ENCODE data around the gene HERPUD1.
"Not testable (repeated sequence)": the region's sequence is repeated elsewhere in the genome, so short reads cannot be mapped to it uniquely, and the experiment has no call there.

The HERPUD1 gene

GRCh38 chr16:56983211-56983751, 51.3 kb downstream of the HERPUD1 start:
- DNase-seq, result no peak

- DNase-seq, result no peak
These were observed 52.7 kb downstream of the HERPUD1 start for GRCh38 chr16:56984639-56985038.

GRCh38 chr16:56985288-56985961, 53.5 kb downstream of the HERPUD1 start:
- DNase-seq, result no peak

GRCh38 chr16:56985962-56986360, 54.0 kb downstream of the HERPUD1 start:
- DNase-seq, result no peak

- DNase-seq, result no peak
These were observed 54.4 kb downstream of the HERPUD1 start for GRCh38 chr16:56986361-56986760.

GRCh38 chr16:56986908-56987307, 55.0 kb downstream of the HERPUD1 start:
- not testable (repeated sequence) for DNase-seq

GRCh38 chr16:56987692-56988091, 55.8 kb downstream of the HERPUD1 start:
- DNase-seq, result no peak

GRCh38 chr16:56988161-56988947, 56.4 kb downstream of the HERPUD1 start:
- DNase-seq, result no peak

GRCh38 chr16:56988948-56989945, 57.3 kb downstream of the HERPUD1 start, which contains the start of gene NLRC5:
Gene NLRC5, plus strand, starts transcription at chr16:56989557. Its CDS starts 31,156 bp downstream, at chr16:57020713.
- DNase-seq, result peak; percentile 87

GRCh38 chr16:56989988-56990387, 58.0 kb downstream of the HERPUD1 start:
- no peak for DNase-seq

- DNase-seq, result no peak
These were observed 58.7 kb downstream of the HERPUD1 start for GRCh38 chr16:56990407-56991286.

GRCh38 chr16:56992431-56992830, 60.5 kb downstream of the HERPUD1 start:
- DNase-seq, result not testable (repeated sequence)

GRCh38 chr16:56993204-56993603, 61.3 kb downstream of the HERPUD1 start:
- no peak for DNase-seq

GRCh38 chr16:56994311-56994710, 62.4 kb downstream of the HERPUD1 start:
- DNase-seq, result no peak

Data from effector CD4-positive, alpha-beta T cell (primary cell).